Measurements from ENCODE around the gene EN1.

The EN1 gene

DNA sequence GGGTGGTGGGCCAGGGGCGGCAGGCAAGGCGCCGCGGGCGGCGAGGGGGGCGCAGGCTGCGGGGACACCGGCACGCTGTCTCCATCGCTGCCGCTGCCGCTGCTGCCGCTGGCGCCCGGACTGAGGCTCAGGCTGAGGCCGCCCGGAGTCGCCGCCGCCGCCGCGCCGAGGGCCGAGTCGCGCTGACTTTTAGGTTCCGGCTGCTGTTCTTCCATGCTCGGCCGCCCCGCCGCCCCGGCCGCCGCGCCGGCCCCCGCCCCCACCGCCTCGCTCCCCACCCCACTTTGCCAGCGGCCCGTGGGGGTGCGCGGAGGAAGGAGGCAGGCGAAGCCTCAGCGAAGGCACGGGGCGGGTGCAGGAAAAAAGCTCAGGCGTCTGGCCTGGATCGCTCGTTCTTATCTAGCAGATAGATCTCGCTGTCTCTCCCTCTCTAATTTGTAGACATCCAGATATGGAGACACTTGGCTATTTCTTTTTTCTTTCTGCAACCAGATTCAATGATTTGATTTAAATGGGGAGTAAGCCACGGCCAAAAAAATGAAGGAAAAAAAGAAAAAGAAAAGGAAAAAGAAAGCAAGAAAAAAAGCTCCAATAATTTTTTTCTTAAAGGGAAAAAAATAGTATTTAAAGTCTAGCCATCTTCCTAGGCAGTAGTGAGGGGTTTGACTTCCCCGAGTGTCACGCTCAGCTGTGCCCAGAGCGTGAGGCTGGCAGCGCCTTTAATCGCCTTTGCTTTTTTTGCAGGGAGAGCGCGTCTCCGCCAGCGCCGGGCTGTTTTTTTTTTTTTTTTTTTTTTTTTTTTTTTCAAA lies at the start of gene EN1:
Gene EN1, minus strand, starts transcription at position 696 of the 809 bp plus-strand sequence. Its CDS starts 481 bp downstream, at position 215.
- ChIA-PET CTCF (interaction anchor here (0.5 to 0.6 kb wide), 4 partner anchors 8 to 1651 kb away, joined by 3 to 4 read pairs (median 4); no protein-coding TSS in a partner anchor), POLR2A (ENCODE audit: low non-redundant PET) (no interaction called here)
- no peak within 1 kb of the TSS for H3K27ac ChIP-seq
- no peak for DNase-seq (ENCODE audit: low spot score)
- TF ChIP-seq, protein P1, sequence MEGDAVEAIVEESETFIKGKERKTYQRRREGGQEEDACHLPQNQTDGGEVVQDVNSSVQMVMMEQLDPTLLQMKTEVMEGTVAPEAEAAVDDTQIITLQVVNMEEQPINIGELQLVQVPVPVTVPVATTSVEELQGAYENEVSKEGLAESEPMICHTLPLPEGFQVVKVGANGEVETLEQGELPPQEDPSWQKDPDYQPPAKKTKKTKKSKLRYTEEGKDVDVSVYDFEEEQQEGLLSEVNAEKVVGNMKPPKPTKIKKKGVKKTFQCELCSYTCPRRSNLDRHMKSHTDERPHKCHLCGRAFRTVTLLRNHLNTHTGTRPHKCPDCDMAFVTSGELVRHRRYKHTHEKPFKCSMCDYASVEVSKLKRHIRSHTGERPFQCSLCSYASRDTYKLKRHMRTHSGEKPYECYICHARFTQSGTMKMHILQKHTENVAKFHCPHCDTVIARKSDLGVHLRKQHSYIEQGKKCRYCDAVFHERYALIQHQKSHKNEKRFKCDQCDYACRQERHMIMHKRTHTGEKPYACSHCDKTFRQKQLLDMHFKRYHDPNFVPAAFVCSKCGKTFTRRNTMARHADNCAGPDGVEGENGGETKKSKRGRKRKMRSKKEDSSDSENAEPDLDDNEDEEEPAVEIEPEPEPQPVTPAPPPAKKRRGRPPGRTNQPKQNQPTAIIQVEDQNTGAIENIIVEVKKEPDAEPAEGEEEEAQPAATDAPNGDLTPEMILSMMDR (conservative IDR thresholded peaks at IDR 0.05; ENCODE audit: low read depth), result no peak

DNA sequence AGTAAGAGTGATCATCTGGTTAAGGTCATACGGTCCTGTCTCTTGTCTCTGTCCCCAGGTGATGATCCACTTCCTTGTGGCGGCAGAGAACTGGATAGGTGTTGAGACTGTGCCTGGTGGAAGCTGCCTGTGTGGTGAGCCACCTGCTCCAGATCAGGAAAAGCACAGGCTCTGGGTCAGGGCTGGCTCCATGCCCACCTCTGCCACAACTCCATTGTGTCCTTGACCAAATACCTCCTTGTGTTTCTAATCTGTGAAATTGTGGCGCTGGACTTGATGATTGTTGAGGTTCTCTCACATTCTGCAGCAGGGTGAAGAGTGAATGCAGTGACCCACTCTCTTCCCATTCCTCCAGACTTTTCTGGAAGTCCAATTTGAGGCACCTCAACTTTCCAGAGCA lies 45.7 kb upstream of the EN1 start:
- ChIA-PET POLR2A (ENCODE audit: low non-redundant PET) (no interaction called here), CTCF (no interaction called here)
- TF ChIP-seq, protein P1 (conservative IDR thresholded peaks at IDR 0.05; ENCODE audit: low read depth), result no peak
- no peak for DNase-seq (ENCODE audit: low spot score)
- no peak overlapping the region for H3K27ac ChIP-seq

- no peak overlapping the region for H3K27ac ChIP-seq
- ChIA-PET CTCF (no interaction called here), POLR2A (ENCODE audit: low non-redundant PET) (no interaction called here)
- TF ChIP-seq, protein P1 (conservative IDR thresholded peaks at IDR 0.05; ENCODE audit: low read depth), result no peak
- DNase-seq (ENCODE audit: low spot score), result no peak
Observed at GRCh38 chr2:118889995-118890394, 42.5 kb upstream of the EN1 start.

DNA sequence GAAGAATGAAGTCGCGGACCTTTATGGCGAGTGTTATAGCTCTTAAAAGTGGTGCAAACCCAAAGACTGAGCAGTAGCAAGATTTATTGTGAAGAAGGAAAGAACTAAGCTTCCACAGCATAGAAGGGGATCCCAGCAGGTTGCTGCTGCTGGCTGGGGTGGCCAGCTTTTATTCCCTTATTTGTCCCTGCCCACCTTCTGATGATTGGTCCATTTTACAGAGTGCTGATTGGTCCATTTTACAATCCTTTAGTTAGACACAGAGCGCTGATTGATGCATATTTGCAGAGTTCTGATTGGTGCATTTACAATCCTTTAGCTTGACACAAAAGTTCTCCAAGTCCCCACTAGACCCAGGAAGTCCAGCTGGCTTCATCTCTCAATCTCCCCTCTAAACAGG lies 36.3 kb upstream of the EN1 start:
- ChIA-PET CTCF (interaction anchor here (0.7 to 2.7 kb wide), 4 partner anchors 128 to 407 kb away, joined by 3 to 27 read pairs (median 3); no protein-coding TSS in a partner anchor), POLR2A (ENCODE audit: low non-redundant PET) (no interaction called here)
- H3K27ac ChIP-seq, result no peak overlapping the region
- TF ChIP-seq, protein P1 (conservative IDR thresholded peaks at IDR 0.05; ENCODE audit: low read depth), result no peak
- no peak for DNase-seq (ENCODE audit: low spot score)

DNA sequence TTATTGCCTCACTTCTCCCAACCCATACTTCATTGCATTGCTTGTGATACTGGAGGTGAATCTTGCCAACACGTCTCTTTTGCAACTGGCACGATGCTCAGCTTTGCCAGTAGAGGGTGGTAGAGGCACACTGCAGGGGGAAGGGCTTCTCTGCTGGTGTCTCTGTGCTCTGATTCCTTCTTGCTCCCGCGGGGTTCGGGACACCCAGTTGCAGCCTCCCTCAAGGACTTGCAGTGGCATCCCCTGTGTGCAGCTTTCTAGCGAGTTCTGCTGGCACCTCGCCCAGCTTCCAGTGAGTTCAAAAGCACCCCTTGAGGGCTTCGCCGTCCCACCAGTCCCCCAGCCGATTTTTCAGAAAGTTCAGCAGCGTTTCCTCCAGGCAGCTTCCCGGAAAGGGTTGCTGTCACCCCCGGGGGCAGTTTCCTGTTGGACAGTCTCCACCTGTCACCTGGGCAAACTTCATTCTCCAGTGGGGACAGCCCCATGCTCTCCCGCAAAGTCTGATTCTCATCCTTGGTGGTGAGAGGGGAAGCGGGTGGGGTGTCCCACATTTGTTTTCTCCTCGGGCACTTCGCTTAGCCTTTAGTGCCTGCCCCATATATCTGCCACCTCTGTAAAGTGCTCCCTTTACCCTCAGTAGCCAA lies 35.4 kb upstream of the EN1 start:
- ChIA-PET CTCF (interaction anchor here (0.5 to 2.7 kb wide), 23 partner anchors 11 to 769 kb away, joined by 3 to 27 read pairs (median 3); no protein-coding TSS in a partner anchor), POLR2A (ENCODE audit: low non-redundant PET) (no interaction called here)
- DNase-seq (ENCODE audit: low spot score), result peak; percentile 57
- no peak overlapping the region for H3K27ac ChIP-seq
- TF ChIP-seq, protein P1 (conservative IDR thresholded peaks at IDR 0.05; ENCODE audit: low read depth), result peak; percentile 57

DNA sequence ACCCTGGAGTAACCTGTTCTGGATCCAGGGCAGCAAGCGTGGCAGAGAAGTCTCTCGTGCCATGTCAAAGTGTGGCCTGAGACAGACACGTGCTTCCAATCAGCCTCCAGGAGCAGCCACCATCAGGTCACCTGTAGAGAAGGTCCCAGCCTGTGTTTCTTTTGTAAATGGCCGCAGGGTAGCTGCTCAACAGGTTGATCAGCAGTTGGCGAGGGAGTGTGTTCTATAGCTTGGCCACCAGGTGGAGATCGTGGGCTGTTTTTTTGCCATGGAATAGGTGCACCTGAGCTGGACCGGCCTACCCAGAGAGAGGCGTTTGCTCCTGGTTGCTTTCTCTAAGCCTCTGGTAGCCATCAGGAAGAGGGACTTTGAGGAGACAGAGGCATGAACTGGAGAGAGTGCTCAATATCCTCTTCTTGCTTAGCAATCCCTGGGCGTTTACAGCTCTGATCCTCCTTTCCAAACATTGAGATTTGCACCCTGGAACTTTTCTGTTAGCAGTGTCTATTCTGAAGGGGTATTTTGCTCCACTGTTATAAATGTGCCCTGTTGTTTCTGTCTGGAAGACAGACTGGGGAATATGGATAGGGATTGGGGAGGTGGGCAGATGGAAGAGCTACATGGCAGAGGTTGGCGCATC lies 34.2 kb upstream of the EN1 start:
- ChIA-PET CTCF (interaction anchor here (0.5 to 2.7 kb wide), 21 partner anchors 10 to 430 kb away, joined by 3 to 27 read pairs (median 3); no protein-coding TSS in a partner anchor), POLR2A (ENCODE audit: low non-redundant PET) (no interaction called here)
- no peak overlapping the region for H3K27ac ChIP-seq
- DNase-seq (ENCODE audit: low spot score), result peak; percentile 72
- TF ChIP-seq, protein P1 (conservative IDR thresholded peaks at IDR 0.05; ENCODE audit: low read depth), result peak; percentile 75

Data from RWPE1 (cell line).